ENCODE measurements around the gene CEP72. TPM values are rescaled to one million over a fixed set of nuclear protein-coding genes. Genes with fewer than 3 reads are reported as not detected.
A peak's percentile ranks its signal among the peaks of the same experiment; 100 is the strongest.
"Not testable (repeated sequence)": the region's sequence is repeated elsewhere in the genome, so short reads cannot be mapped to it uniquely, and the experiment has no call there.

The CEP72 gene
- total RNA-seq, 1 donor from 2014 or later: 7.7 TPM

DNA sequence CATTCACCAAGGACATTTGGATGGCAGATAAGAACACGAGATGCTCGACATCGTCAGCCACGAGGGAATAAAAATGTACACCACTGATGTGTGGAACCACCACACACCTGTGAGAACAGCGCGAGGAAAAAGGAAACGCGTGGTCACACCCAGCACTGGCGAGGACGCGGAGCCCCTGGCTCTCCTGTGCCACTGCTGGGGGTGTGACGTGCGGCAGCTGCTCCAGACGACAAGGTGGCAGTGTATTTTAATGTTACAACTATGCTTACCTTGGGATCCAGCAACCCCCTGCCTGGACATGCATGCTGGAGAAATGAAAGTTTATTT lies 13.6 kb upstream of the CEP72 start:
- DNase-seq: peak; percentile 3

DNA sequence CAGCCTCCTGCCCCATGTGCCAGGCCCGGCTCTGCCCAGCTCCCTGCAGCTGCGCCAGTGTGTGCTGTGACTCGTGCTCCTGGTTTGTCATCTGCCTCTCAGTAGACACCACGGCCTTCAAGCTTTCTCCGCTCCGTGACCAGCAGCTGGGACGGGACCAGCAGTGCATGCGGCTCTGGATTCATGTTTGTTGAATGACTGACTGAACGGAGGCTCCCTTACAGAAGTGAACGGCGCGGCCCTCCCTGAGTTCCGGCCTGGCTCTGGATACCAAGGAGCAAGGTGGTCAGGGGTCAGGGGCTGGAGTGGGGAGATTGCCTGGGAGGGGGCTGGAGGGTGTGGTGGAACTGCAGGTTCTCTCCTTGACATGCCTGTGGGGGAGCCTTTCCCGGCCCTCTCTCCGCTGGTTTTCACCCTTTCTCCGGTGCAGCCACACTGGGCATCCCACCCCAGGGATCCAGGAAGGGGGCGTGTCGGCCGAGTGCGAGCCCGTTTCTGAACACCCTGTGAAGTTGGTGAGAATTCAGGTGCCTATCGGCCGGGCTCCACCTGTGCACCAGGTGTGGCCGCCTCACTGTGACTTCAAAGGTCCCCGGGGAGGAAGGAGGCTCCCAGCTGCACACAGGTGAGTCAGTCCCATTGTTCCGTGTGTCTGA lies 11.1 kb upstream of the CEP72 start:
- DNase-seq: no peak

DNA sequence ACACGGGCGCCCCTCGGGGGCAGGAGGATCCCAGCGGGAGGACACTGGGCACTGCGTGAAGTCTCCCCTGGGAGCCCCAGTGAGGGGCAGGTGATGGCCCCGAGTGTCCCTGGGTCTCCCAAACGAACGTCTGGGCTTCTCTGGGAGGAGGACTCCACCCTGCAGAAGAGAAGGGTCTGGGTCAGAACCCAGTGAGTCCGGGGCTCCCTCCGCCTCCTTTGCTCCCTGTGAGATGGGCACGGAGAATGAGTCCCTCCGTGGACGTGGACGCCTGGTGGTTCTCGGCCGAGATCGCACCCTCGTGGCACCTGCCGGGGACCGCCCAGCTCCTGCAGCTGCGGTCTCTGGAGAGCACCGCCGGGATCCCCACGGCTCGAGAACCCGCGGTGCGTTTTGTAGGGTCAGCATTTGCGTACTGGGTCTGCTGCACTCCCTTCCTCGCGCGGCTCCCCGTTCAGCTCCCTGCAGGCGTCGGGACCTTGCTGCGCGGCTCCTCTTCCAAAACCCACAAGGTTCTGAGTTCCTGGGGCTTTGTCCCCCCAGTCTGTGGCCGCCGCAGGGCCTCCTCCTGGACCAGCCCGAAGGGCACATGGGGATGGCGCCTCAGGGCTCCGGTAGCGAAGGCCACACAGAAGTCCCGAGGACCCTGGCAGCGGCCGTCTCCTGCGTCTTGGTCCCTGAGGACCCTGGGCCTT lies 10.2 kb upstream of the CEP72 start:
- no peak for DNase-seq

DNA sequence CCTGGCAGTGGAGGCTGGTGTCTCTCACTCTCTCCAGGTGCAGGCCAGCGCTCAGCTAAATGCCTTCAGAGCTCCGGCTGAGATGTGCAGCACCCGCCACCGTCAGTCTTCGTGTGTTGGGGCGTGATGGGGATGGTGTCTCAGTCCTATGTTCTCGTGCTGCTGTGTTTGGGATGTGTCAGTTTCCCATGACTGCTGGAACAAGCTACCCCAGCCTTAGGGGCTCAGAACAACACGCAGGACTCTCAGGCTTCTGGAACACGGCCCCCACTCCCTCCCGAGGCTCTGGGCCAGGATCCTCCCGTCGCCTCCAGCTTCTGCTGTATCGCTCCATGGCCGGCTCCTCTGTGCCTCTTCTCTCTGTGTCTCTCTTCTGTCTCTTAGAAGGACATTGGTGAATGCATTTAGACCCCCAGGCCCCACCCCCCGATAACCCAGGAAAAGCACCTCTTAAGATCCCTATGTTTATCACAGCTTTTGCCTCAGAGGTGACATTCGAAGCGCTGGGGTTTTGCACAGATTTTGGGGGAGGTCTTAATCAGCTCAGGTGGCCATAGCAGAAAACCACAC lies 9.6 kb upstream of the CEP72 start:
- no peak for DNase-seq

DNA sequence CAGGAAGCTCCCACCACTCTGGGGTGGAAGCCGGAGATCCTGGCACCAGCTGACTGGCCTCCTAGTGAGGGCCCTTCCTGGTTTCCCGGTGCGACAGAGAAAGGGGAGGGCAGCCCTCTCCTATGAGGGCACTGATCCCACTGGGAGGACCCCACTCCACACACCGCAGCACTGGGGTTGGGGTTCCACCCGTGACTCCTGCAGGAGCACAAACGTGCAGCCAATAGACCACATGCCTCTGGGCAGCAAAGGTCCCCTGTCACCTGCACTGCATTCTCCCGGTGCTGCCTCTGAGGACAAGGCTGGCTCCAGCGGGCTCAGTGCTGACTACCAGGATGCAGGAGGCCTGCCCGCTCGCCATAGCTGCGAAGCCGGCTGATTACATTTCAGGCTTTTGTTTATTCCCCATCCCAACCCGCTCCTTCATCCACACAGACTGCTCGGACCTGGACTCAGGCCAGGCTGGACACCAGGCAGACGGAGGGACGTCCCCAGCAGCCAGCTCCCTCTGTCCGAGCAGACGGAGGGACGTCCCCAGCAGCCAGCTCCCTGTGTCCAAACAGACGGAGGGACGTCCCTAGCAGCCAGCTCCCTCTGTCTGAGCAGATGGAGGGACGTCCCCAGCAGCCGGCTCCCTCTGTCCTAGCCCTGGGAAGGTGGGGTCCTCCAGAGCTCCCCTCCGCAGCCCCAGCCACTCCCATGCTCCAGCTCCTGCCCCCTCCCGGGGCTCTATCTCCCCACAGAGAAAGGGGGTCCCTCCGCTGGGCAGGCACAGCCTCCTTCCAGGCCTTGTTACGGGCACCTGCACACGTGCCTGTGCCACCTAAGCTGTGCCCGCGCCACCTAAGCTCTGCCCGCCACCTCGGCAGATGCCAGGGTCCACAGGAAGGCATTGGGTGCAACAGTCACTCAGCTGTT lies 8.8 kb upstream of the CEP72 start:
- DNase-seq: no peak

DNA sequence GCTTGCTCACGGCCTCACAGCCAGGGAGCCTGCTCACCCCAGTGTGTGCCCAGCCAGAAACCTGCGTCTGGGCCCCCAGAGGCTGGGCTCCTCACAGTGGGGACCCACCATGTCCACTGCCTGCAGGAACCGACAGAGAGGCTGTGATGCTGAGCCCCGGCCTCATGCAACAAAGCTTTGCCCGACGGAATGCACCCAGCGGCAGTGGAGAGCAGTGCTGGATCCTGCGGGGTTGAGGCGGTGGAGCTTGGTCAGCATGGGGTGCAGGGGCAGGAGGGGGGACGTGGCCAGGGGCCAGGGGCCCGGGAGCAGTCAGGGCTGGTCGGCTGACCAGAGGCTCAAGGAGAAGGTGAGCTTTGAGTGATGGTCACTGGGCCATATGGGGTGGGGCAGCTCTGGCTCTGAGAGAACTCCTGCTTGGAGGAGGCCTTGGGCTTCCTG lies 7.7 kb upstream of the CEP72 start:
- DNase-seq: no peak

DNA sequence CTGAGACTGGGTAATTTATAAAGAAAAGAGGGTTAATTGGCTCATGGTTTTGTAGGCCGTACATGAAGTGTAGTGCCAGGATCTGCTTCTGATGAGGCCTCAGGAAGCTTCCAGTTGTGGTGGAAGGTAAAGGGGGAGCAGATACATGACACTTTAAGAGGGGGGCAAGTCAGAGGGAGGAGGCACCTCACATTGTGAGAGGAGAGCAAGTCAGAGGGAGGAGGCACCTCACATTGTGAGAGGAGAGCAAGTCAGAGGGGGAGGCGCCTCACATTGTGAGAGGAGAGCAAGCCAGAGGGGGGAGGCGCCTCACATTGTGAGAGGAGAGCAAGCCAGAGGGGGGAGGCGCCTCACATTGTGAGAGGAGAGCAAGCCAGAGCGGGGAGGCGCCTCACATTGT lies 7.0 kb upstream of the CEP72 start:
- DNase-seq: not testable (repeated sequence)

DNA sequence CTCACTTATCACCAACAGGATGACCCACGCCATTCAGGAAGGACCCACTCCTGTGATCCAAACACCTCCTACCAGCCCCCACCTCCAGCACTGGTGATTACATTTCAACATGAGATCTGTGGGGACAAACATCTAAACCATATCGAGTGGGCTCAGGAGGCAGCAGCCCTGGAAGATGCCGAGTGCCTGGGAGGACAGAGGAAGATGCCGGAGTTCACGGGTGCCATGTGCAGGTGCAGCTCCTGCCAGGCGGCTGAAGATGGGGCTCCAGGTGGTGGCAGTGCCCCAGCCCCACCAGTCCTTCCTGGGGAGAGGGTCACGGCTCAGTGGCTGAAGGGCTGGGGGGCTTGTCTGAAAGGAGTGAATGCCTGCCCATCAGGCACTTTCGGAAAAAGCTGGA lies 6.1 kb upstream of the CEP72 start:
- no peak for DNase-seq

DNA sequence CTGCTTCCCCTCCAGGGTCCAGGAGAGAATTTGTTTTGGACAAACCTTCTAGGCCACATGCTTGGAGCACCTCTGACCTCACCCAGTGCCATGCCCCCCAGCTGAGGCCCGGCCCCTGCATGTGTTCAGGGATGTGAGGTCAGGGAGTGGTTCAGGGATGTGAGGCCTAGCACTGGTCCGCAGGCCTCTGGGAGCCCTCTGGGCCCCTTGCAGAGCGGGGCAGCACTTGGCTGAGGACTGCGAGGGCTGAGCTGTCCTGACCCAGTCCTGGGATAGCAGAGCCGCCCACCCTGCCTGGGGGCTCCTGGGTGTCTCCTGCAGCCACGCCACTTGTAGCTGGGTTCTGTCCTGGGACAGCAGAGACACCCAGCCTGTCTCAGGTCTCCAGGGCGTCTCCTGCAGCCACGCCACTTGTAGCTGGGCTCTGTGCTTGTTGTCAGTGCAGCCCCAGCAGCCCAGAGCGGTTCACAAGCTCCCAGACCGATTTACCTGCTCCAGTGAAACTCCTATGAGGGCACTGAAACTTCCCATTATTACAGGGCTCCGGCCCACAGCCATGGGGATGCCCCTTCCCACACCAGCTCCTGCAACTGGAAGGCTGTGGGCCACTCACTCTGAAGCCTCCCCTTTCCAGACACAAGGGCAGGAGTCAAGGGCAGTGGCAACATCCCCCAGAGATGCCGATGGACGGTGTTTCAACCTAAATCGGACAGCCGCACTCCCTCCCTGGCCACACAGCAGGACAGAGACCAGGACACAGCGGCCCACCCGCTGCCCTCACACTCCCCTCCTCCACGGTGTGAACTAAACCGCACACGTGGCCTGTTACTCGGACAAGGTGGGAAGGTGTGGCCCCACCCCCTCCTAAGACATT lies 5.4 kb upstream of the CEP72 start:
- DNase-seq: no peak

DNA sequence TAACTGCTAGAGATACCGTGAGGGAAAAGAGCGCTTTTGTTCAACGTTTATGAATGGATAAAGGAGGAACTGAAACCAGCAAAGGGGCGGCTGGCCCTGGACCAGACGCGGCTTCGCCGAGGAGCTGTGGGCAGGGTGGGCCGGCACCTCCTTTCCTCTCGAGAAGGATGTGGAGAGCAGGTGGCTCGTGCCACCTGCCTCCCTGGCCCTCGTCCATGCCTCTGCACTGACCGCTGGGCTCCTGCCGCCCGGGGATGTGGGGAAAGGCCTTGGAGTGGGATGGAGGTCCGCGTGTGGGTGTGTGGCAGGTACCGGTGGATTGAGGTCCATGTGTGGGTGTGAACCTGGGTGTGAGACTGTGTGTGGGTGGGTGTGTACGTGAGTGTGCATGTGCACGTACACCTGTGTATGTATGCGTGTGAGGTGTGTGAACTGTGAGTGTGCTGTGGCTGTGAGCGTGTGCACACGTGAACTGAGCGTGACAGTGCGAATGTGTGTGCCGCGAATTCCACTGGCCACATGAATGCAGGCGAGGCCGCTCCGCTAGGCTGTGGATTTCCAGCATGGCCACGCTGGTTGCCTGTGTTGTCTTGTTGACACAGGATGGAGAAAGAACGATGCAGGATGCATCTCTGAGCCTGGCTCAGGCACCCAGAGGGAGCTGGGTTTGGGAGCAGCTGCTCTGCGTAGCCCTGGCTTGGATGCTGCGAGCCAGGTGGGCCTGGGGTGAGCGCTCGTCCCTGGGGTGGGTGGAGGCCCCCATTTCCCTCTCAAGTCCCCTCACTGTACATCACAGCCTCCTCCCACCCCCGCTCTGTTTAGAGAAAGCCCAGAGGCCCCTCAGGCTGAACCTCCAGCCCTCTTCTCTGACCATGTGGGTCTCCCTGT lies 4.4 kb upstream of the CEP72 start:
- no peak for DNase-seq

DNA sequence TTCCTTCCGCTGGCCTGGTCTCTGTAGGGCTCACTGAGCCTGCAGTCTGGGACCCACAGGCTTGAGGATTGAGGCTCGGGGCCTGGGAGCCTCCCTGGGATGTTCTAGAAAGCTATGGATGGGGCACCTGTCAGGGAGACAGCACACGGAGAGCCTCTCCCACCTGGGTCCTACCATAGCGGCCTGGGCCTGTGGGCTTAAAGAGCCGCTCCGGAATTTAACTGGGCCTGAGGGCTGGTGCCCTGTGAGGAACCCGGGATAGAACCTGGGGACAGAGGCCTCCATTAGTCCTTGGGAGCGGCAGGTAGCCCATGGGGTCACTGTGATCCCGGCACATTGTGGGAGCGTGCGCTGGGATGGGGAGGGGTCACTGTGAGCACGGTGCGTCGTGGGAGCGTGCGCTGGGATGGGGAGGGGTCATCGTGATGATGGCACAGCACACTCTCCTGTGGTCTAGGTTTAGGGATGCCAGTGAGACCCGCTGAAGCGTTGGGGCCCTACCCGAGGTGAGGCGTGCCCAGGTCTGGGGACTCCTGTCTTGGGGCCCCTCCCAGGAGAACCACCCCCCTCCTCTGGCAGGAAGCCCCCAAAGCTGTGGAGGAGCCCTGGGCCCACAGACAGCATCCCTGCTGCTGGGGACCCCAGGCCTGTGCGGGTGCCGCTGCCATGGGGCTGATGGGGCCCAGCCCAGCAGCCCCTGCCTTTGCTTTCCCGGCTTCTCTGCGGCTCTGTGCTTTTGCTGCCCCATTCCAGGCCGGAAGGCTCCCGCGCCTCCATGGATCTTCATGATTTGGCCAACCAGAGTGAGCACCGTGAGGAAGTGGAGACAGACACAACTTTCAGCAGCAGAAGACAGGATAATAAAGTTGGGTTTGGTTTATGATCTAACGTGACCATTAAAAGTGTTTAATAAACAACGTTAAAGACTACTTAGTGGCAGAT lies 3.4 kb upstream of the CEP72 start:
- no peak for DNase-seq

DNA sequence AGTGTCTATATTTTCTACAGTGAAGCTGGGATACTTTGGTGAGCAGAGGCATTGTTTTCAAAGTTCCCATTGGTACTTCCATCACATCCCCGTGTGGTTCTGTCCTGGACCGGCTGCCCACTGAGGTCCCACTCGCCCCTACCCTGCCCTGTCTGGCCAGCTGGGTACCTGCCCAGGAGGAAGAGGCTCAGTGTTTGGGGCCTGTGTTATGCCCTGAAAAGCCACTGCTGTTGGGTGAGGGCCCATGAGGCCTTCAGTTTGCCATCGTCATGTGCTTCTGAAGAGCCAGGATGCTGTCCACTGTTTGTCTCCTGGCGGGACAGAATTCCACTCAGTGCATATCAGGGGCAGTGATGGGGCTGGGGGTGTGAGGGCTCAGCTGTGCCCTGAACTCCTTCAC lies 2.6 kb upstream of the CEP72 start:
- no peak for DNase-seq

DNA sequence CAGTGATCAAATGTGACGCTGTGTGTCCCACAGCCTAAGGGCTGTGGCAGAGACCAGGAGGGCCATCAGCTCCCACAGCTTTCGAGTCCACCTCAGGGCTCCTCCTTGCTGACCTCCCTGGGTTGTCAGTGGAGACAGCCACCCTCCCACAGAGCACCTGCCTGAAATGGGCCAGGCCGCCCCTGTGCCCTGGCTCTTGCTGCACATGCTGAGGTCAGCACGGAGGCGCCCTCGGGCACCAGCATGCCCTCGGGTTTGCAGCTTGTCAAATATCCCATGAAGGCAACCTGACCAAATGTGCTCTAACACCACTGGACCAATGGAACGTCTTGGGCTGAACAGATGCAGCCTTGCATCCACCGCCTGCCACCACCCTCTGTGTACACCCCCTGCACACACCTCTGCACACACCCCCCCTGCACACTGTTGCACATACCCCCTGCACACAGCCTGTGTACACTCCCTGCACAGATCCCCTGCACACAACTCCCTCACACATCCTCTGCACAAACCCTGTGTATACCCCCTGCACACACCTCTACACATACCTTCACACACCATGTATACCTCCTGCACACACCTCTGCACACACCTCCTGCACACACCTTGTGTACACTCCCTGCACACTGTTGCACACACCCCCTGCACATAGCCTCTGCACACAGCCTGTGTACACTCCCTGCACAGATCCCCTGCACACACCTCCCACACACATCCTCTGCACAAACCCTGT lies 2.0 kb upstream of the CEP72 start:
- no peak for DNase-seq

DNA sequence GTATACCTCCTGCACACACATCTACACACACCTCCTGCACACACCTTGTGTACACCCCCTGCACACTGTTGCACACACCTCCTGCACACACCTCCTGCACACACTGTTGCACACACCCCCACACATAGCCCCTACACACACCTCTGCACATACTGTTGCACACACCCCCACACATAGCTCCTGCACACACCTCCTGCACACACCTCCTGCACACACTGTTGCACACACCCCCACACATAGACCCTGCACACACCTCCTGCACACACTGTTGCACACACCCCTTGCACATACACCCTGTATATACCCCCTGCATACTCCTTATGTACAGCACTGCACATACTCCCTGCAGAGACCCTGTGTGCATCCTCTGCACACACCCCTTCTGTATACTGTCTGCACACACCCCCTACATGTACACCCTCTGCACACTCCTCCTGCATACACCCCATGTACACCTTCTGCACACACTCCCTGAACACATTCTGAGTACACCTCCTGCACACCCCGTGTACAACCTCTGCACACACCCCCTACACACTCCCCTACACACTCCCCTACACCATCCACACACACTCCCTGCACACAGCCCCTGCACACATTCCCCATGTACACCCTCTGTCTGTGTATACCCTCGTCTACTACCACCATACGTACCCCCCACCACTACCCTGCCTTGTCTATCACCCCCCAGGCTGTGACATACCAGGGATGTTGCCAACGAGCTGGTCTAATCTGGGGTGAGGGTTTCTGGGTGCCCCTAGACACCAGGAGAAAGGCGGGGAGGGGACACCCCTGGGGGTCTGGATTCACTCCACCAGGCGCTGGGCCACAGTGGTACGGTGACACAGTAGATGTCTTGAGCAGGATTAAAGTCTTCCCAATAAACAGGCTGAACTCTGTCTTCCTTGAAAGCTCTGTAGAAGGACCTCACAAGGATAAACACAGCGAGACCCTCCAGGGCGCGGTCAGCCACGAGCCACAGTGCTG lies 1.1 kb upstream of the CEP72 start:
- no peak for DNase-seq

DNA sequence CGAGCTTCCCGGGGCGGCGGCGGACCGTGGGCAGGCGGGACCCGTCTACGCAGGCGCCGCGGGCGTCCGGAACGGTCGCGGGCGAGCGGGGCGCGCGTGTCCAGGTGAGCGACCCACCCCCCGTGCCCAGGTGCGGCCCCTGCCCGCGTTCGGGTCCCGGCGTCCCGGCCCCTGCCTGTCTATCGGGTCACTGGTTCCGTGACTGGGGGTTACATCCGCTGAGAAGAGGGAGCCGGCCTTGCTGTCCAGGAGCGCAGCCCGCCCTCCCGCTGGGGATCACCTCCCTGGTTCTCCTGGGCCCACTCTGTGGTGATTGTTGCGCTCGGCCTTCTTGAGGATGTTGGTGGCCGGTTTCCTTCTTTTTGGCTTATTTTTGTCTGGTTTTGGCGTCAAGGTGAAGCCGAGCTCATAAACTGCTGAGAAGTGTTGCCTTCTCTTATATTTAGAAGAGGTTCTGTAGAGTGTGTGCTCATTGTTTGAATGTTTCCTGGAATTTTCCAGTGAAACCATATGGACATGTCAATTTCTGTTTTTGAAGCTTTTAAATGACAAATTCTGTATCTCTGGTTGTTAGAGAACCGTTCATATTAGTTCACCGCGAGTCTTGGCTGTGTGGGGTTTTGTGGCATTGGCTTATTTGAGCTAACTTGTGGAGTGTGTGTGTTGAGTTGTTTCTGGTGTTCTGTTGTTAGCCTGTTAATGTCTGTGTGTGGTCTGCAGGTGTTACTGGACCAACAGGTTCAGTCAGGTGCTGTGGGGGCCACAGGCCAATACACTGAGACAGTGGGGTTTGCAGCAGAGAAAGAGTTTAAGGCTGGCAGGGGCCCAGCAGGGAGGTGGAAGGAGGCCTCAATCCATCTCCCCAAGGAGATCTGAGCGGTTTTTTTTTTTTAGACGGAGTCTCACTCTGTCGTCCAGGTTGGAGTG lies 621 bp downstream of the CEP72 start:
- DNase-seq: peak; percentile 20

DNA sequence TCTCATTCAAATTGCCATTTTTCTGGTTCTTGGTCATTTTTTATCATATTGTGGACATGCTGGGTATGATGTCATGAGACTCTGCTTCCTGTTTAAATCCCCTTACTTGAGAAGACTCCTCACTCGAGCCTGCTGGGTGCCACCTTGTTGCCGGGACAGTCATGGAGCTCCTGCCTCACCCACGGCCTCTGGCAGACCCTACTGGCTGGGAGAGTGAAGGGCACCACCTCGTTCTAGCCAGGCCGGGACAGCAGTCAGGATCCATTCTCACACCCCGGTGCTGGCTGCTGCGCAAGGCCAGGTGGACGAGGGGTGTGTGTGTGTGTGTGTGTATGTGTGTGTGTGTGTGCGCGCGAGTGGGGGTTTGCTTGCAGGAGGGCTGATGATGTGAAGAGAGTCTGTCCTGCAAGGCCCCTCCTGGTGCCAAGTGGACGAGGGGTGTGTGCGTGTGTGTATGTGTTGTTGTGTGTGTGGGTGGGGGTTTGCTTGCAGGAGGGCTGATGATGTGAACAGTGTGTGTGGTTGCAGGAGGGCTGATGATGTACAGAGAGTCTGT lies 4.4 kb downstream of the CEP72 start:
- DNase-seq: no peak

Measured in tongue (tissue), 2 donors.